ENCODE data around the gene DNAJC2. TPM values are rescaled to one million over a fixed set of nuclear protein-coding genes. Genes with fewer than 3 reads are reported as not detected.
A peak's percentile ranks its signal among the peaks of the same experiment; 100 is the strongest.

Gene DNAJC2
- polyA plus RNA-seq, 1 donor from 2014 or later: 29.7 TPM

GRCh38 chr7:103347507-103348267 is 3.1 kb upstream of the DNAJC2 start, which contains the start of gene PSMC2:
PSMC2 (plus strand) TSS chr7:103347643; CDS start chr7:103347712, 69 bp downstream.
- H3K9me3 ChIP-seq (ENCODE audit: low read length): no peaks in the 10 kb centered on the region
- H3K9ac ChIP-seq (ENCODE audit: low read length): peak within 1 kb of the TSS; percentile 86
- peaks cover 77% of the 10 kb centered on the region for H3K79me2 ChIP-seq (replicated peaks; ENCODE audit: insufficient read depth, low read length)
- TF ChIP-seq MXI1 (conservative IDR thresholded peaks at IDR 0.05; ENCODE audit: poor library complexity, severe bottlenecking) (peak; percentile 82), REST (IDR thresholded peaks at IDR 0.05; ENCODE audit: borderline replicate concordance) (peak; percentile 72), CTCF (IDR thresholded peaks at IDR 0.05; ENCODE audit: poor library complexity, severe bottlenecking) (no peak), TAF1 (IDR thresholded peaks at IDR 0.05; ENCODE audit: low read depth) (peak; percentile 92), SMC3 (conservative IDR thresholded peaks at IDR 0.05; ENCODE audit: poor library complexity) (no peak), EP300 (conservative IDR thresholded peaks at IDR 0.05; ENCODE audit: poor library complexity, severe bottlenecking) (peak; percentile 43), POLR2AphosphoS5 (IDR thresholded peaks at IDR 0.05) (peak; percentile 86)
- H3K4me3 ChIP-seq (ENCODE audit: low read length): peak within 1 kb of the TSS; percentile 89
- H2AFZ ChIP-seq (ENCODE audit: low read depth, low read length): peak within 1 kb of the TSS; percentile 97
- no peaks in the 10 kb centered on the region for H3F3A ChIP-seq (ENCODE audit: insufficient read depth, low read length, poor library complexity, severe bottlenecking)
- H3K27ac ChIP-seq (ENCODE audit: low read length): peak within 1 kb of the TSS; percentile 83
- H3K9me2 ChIP-seq (ENCODE audit: insufficient read depth, low read length): no peaks in the 10 kb centered on the region
- peak within 1 kb of the TSS; percentile 99 for H3K4me2 ChIP-seq (ENCODE audit: low read length)
- H4K20me1 ChIP-seq (ENCODE audit: insufficient read depth): no peaks in the 10 kb centered on the region
- no peaks in the 10 kb centered on the region for H3K27me3 ChIP-seq (ENCODE audit: insufficient read depth, low read depth, low read length)
- no peaks in the 10 kb centered on the region for H3K36me3 ChIP-seq (ENCODE audit: insufficient read depth, low read length)

GRCh38 chr7:103346396-103346795 is 1.8 kb upstream of the DNAJC2 start:
- no peaks in the 10 kb centered on the region for H3K9me3 ChIP-seq (ENCODE audit: low read length)
- no peaks in the 10 kb centered on the region for H3F3A ChIP-seq (ENCODE audit: insufficient read depth, low read length, poor library complexity, severe bottlenecking)
- peaks cover 65% of the 10 kb centered on the region for H3K79me2 ChIP-seq (replicated peaks; ENCODE audit: insufficient read depth, low read length)
- H3K27me3 ChIP-seq (ENCODE audit: insufficient read depth, low read depth, low read length): no peaks in the 10 kb centered on the region
- no peaks in the 10 kb centered on the region for H3K9me2 ChIP-seq (ENCODE audit: insufficient read depth, low read length)
- no peak overlapping the region for H3K4me2 ChIP-seq (ENCODE audit: low read length)
- TF ChIP-seq CTCF (IDR thresholded peaks at IDR 0.05; ENCODE audit: poor library complexity, severe bottlenecking) (no peak), POLR2AphosphoS5 (IDR thresholded peaks at IDR 0.05) (no peak), REST (IDR thresholded peaks at IDR 0.05; ENCODE audit: borderline replicate concordance) (no peak), TAF1 (IDR thresholded peaks at IDR 0.05; ENCODE audit: low read depth) (no peak), EZH2 (IDR thresholded peaks at IDR 0.05; ENCODE audit: borderline replicate concordance, insufficient read depth, low read length, poor library complexity, severe bottlenecking) (no peak), SMC3 (conservative IDR thresholded peaks at IDR 0.05; ENCODE audit: poor library complexity) (no peak), EP300 (conservative IDR thresholded peaks at IDR 0.05; ENCODE audit: poor library complexity, severe bottlenecking) (no peak), MXI1 (conservative IDR thresholded peaks at IDR 0.05; ENCODE audit: poor library complexity, severe bottlenecking) (no peak), RAD21 (conservative IDR thresholded peaks at IDR 0.05) (no peak)
- no peak overlapping the region for H3K4me3 ChIP-seq (ENCODE audit: low read length)
- H2AFZ ChIP-seq (ENCODE audit: low read depth, low read length): no peak overlapping the region
- H3K36me3 ChIP-seq (ENCODE audit: insufficient read depth, low read length): no peaks in the 10 kb centered on the region
- no peaks in the 10 kb centered on the region for H4K20me1 ChIP-seq (ENCODE audit: insufficient read depth)
- no peak overlapping the region for H3K27ac ChIP-seq (ENCODE audit: low read length)
- H3K9ac ChIP-seq (ENCODE audit: low read length): no peak overlapping the region
